D721Med (cell line): ENCODE data around the gene HRNR.

Experiments used
- DNase-seq: peaks from one replicate; pipeline ENCODE4 v3.0.0; 2011; ENCODE audit warnings: low spot score; ENCODE audit not compliant: insufficient read length
- FAIRE-seq: peaks from 2 replicates; lab custom pipeline; 2011; peaks lifted over from hg19 to GRCh38; lab: Jason Lieb, UNC
- CTCF ChIP-seq: IDR thresholded peaks from 2 replicates; pipeline ENCODE4 v1.5.1; 2012; ENCODE audit warnings: mild to moderate bottlenecking, control low read depth; ENCODE audit not compliant: insufficient read depth; ENCODE audit errors: missing control alignments

Gene HRNR

GRCh38 chr1:152164517-152165136 lies 59.4 kb downstream of the HRNR start:
- TF ChIP-seq CTCF: no peak
- DNase-seq (no peak), FAIRE-seq (no peak)

DNA sequence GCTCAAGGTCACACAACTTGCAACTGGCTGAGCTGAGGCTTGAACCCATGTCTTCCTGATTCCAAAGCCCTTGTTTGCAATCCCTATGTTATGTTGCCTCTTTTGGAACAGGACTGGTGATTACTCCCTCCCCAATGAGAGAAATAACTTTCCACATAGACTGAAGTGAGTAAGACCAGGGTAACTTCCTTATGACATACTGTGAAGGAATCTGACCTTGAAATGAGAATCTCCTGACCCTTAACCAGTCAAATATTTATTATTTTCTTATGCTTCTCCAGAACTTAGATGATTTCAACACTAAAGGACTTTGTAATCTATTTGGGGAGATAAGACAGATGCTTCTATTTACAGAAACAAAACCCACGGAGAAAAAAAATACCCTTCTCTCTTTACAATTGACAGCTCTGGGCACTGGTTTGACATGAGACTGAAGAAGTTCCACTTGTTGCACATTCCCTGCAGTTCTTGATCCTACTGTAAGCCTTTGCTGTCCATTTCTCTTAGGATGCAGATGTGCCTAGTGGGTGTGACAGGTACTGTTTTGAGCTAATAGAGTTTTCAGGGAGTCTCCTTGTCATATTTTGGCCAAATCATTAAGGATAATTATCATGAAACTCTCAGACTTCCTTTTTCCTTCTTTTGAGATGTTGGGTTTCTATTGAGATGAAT lies 61.1 kb downstream of the HRNR start:
- no peak for FAIRE-seq
- no peak for TF ChIP-seq CTCF
- DNase-seq: no peak
